Renal cortex interstitium (tissue), 15 donors: Measurements from ENCODE around the gene IL20. TPM values are rescaled to one million over a fixed set of nuclear protein-coding genes. Genes with fewer than 3 reads are reported as not detected.

Experiments
- DNase-seq, 11 donors: peaks; one replicate each; pipeline ENCODE4 v3.0.0-alpha.2; 2013; ENCODE audit warnings: low read depth in 9 of 11, low spot score in 4 of 11; ENCODE audit errors: extremely low read depth in 1 of 11
- long read RNA-seq, 16 experiments: transcript quantifications; one replicate each; lab custom pipeline, GENCODE V29; 2026
- polyA plus RNA-seq, 3 donors: library from polyadenylated mRNA; unstranded; fragments of 120-200 nt; gene quantifications; one replicate each; pipeline ENCODE4 v1.2.1, GENCODE V29; 2013; ENCODE audit not compliant: insufficient read length in 3 of 3

Gene IL20
- not detected for polyA plus RNA-seq
- long read RNA-seq, donor 1 = 0 reads
- long read RNA-seq, donor 2 = 0 reads
- long read RNA-seq, donor 3 = 0 reads
- long read RNA-seq, donor 4 = 0 reads
- long read RNA-seq, donor 5 = 0 reads
- long read RNA-seq, donor 6 = 0 reads
- long read RNA-seq, donor 7 = 0 reads
- long read RNA-seq, donor 8 = 0 reads
- long read RNA-seq, donor 9 = 0 reads
- long read RNA-seq, donor 10 = 0 reads
- long read RNA-seq, donor 11 = 0 reads
- long read RNA-seq, donor 12 = 0 reads
- long read RNA-seq, donor 13 = 0 reads
- long read RNA-seq, donor 14 = 0 reads
- long read RNA-seq, donor 15 = 0 reads
- long read RNA-seq, donor 16 = 0 reads

GRCh38 chr1:206864939-206865671, at the start of gene IL20:
IL20 (plus strand) TSS chr1:206865623; CDS start chr1:206865853, 230 bp downstream.
- DNase-seq = peak in 9 of 11 donors; percentile 4 to 41 (median 17)

GRCh38 chr1:206816390-206817287, 48.8 kb upstream of the IL20 start:
- DNase-seq = no peak

- DNase-seq = no peak
Measured at GRCh38 chr1:206821493-206821892, 43.9 kb upstream of the IL20 start.

- no peak for DNase-seq
Measured at GRCh38 chr1:206823727-206824126, 41.7 kb upstream of the IL20 start.

GRCh38 chr1:206824331-206824730, 41.1 kb upstream of the IL20 start:
- no peak for DNase-seq

GRCh38 chr1:206826394-206826793, 39.0 kb upstream of the IL20 start:
- no peak for DNase-seq

- no peak for DNase-seq
Measured at GRCh38 chr1:206828061-206828460, 37.4 kb upstream of the IL20 start.

- no peak for DNase-seq
Measured at GRCh38 chr1:206828765-206829164, 36.7 kb upstream of the IL20 start.

- no peak for DNase-seq
Measured at GRCh38 chr1:206829282-206829681, 36.1 kb upstream of the IL20 start.

GRCh38 chr1:206829875-206830274, 35.5 kb upstream of the IL20 start:
- no peak for DNase-seq

- no peak for DNase-seq
Measured at GRCh38 chr1:206831650-206832049, 33.8 kb upstream of the IL20 start.

- no peak for DNase-seq
Measured at GRCh38 chr1:206832352-206832880, 33.0 kb upstream of the IL20 start.

GRCh38 chr1:206833106-206833680, 32.2 kb upstream of the IL20 start:
- peak in 3 of 11 donors; percentile 25 to 48 (median 32) for DNase-seq

GRCh38 chr1:206833801-206834200, 31.6 kb upstream of the IL20 start:
- no peak for DNase-seq

GRCh38 chr1:206834217-206834616, 31.2 kb upstream of the IL20 start:
- no peak for DNase-seq

GRCh38 chr1:206834711-206835110, 30.7 kb upstream of the IL20 start:
- DNase-seq = no peak

GRCh38 chr1:206835186-206835585, 30.2 kb upstream of the IL20 start:
- no peak for DNase-seq

- DNase-seq = no peak
Measured at GRCh38 chr1:206836111-206836510, 29.3 kb upstream of the IL20 start.

GRCh38 chr1:206839006-206839560, 26.3 kb upstream of the IL20 start:
- DNase-seq = no peak
